HK-2 (cell line): ENCODE measurements around the gene ESRRB.

Experiments
- DNase-seq: peaks from one replicate; pipeline ENCODE4 v3.0.0-alpha.2; 2018; ENCODE audit not compliant: unreplicated experiment

Gene ESRRB

GRCh38 chr14:76352639-76353281, 23.2 kb upstream of the ESRRB start:
- DNase-seq: peak; percentile 48

- no peak for DNase-seq
Observed at GRCh38 chr14:76354310-76354709, 21.6 kb upstream of the ESRRB start.

- no peak for DNase-seq
Observed at GRCh38 chr14:76355771-76356170, 20.2 kb upstream of the ESRRB start.

GRCh38 chr14:76371066-76371465, 4.9 kb upstream of the ESRRB start:
- DNase-seq: no peak

GRCh38 chr14:76373456-76373855, 2.5 kb upstream of the ESRRB start:
- DNase-seq: no peak

- no peak for DNase-seq
Observed at GRCh38 chr14:76375484-76375883, 453 bp upstream of the ESRRB start.

- DNase-seq: no peak
Observed at GRCh38 chr14:76376409-76376877, 506 bp downstream of the ESRRB start.

- DNase-seq: no peak
Observed at GRCh38 chr14:76376878-76377734, 1.2 kb downstream of the ESRRB start.

- DNase-seq: no peak
Observed at GRCh38 chr14:76377735-76378074, 1.8 kb downstream of the ESRRB start.

- DNase-seq: no peak
Observed at GRCh38 chr14:76380991-76381390, 5.1 kb downstream of the ESRRB start.

- DNase-seq: no peak
Observed at GRCh38 chr14:76381817-76382494, 6.0 kb downstream of the ESRRB start.

- DNase-seq: no peak
Observed at GRCh38 chr14:76382495-76382832, 6.5 kb downstream of the ESRRB start.

- no peak for DNase-seq
Observed at GRCh38 chr14:76385435-76385834, 9.5 kb downstream of the ESRRB start.

GRCh38 chr14:76386944-76387782, 11.2 kb downstream of the ESRRB start:
- DNase-seq: peak; percentile 77

- no peak for DNase-seq
Observed at GRCh38 chr14:76389841-76390240, 13.9 kb downstream of the ESRRB start.

GRCh38 chr14:76390621-76391020, 14.7 kb downstream of the ESRRB start:
- DNase-seq: no peak

- DNase-seq: no peak
Observed at GRCh38 chr14:76391981-76392690, 16.2 kb downstream of the ESRRB start.

GRCh38 chr14:76394569-76394968, 18.6 kb downstream of the ESRRB start:
- DNase-seq: no peak

GRCh38 chr14:76395161-76395560, 19.2 kb downstream of the ESRRB start:
- DNase-seq: no peak

- peak; percentile 11 for DNase-seq
Observed at GRCh38 chr14:76396714-76397187, 20.8 kb downstream of the ESRRB start.

GRCh38 chr14:76405627-76406026, 29.7 kb downstream of the ESRRB start:
- no peak for DNase-seq
